Neutrophil (primary cell): ENCODE data around the gene EXOC6.

Experiments
- H3K27ac ChIP-seq: fragments of 200-600 bp; sonication (generic); 2 replicates; pipeline ENCODE4 v1.5.1; 2016; ENCODE audit warnings: mild to moderate bottlenecking, moderate library complexity
- H3K27me3 ChIP-seq: fragments of 200-600 bp; sonication (generic); 2 replicates; pipeline ENCODE4 v1.6.0; 2016; ENCODE audit warnings: mild to moderate bottlenecking
- H3K36me3 ChIP-seq: fragments of 200-600 bp; sonication (generic); 2 replicates; pipeline ENCODE4 v1.5.1; 2017
- H3K4me1 ChIP-seq, 2 experiments: fragments of 200-600 bp in 1 of 2; sonication (generic) in 1 of 2; 1 replicate in 1 of 2; 2 replicates in 1 of 2; pipeline versions ENCODE4 v1.5.1 to v1.6.1; 2013 to 2016; ENCODE audit warnings: low read depth in 1 of 2, low read length in 1 of 2, mild to moderate bottlenecking in 1 of 2, moderate library complexity in 1 of 2; ENCODE audit not compliant: control insufficient read depth in 1 of 2, insufficient read depth in 1 of 2
- H3K4me3 ChIP-seq, 2 experiments: fragments of 200-600 bp in 1 of 2; sonication (generic) in 1 of 2; 1 replicate in 1 of 2; 2 replicates in 1 of 2; pipeline ENCODE4 v1.5.1; 2013 to 2016; ENCODE audit warnings: low read depth in 1 of 2, low read length in 1 of 2, mild to moderate bottlenecking in 1 of 2, moderate library complexity in 1 of 2
- H3K9me3 ChIP-seq: fragments of 200-600 bp; sonication (generic); 2 replicates; pipeline ENCODE4 v1.5.1; 2016
- CTCF ChIP-seq: fragments of 200-600 bp; sonication (generic); IDR thresholded peaks from 2 replicates; pipeline ENCODE4 v1.5.1; 2016; ENCODE audit warnings: antibody characterized with exemption

Gene EXOC6

DNA sequence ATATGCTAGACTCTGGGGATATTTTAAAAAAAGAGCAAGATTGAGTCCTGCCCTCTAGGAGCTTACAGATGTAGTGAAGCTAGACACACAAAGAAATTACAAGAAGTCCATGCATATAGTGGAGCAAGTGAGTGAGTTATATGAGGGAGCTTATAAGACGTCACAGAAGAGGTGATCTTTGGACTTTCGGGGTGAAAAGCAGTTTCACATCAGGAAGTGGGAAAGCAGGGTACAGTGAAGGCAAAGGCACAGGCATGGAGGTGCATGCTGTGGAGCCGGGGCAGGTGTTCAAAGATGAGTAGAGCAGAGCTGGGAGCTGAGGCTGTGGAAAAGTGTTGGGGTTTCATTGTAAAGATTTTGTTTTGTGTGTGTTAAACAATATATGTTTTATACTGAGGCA lies 38.5 kb upstream of the EXOC6 start:
- TF ChIP-seq CTCF: no peak
- Histone ChIP-seq H3K27ac (no peak overlapping the region), H3K36me3 (no peaks in the 10 kb centered on the region), H3K9me3 (no peaks in the 10 kb centered on the region), H3K27me3 (no peaks in the 10 kb centered on the region), H3K4me1 (peaks cover 0 to 3% of the 10 kb centered on the region in 2 experiments), H3K4me3 (no peak overlapping the region)

DNA sequence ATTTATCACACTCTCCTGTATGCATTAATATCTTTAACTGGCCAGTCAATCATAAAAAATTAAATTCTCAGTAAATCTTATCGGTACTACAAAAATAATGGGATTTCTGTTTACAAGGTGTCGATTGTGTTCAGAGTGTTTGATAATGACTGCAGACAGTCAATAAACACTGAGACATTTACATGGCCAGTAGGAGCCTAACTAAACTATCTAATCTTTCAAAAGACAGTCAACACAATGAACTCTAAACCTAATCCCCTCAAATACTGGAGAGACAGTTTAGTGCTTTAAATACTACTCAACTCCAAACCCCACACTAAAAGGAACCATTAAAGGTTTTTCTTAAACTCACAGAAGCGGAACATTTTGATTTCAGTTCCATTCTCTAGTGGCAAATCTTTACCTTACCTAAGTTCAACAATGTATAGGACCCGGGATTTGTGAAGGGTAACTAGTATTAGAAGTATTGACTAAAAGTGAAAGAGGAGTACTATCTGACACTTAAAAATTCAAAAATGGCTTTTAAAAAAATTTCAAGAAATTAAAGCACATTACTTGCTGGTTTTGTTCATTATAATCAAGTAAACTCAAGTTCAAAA lies 37.3 kb upstream of the EXOC6 start:
- peaks cover 0 to 6% of the 10 kb centered on the region in 2 experiments for H3K4me1 ChIP-seq
- no peak for TF ChIP-seq CTCF
- H3K27me3 ChIP-seq: no peaks in the 10 kb centered on the region

GRCh38 chr10:92811986-92812385 lies 36.3 kb upstream of the EXOC6 start:
- TF ChIP-seq CTCF: no peak
- Histone ChIP-seq H3K4me1 (peaks cover 0 to 6% of the 10 kb centered on the region in 2 experiments), H3K9me3 (no peaks in the 10 kb centered on the region), H3K36me3 (no peaks in the 10 kb centered on the region), H3K27ac (no peak overlapping the region), H3K27me3 (no peaks in the 10 kb centered on the region), H3K4me3 (no peak overlapping the region)

More for the DNA sequence above, 37.3 kb upstream of the EXOC6 start:
- Histone ChIP-seq H3K4me3 (no peak overlapping the region), H3K36me3 (no peaks in the 10 kb centered on the region), H3K9me3 (no peaks in the 10 kb centered on the region), H3K27ac (no peak overlapping the region)

GRCh38 chr10:92813979-92814378 lies 34.3 kb upstream of the EXOC6 start:
- no peak overlapping the region for H3K4me3 ChIP-seq
- peaks cover 0 to 6% of the 10 kb centered on the region in 2 experiments for H3K4me1 ChIP-seq
- TF ChIP-seq CTCF: no peak
- H3K27me3 ChIP-seq: no peaks in the 10 kb centered on the region
- H3K27ac ChIP-seq: no peak overlapping the region
- H3K9me3 ChIP-seq: no peaks in the 10 kb centered on the region
- no peaks in the 10 kb centered on the region for H3K36me3 ChIP-seq

GRCh38 chr10:92814790-92815189 lies 33.5 kb upstream of the EXOC6 start:
- H3K9me3 ChIP-seq: no peaks in the 10 kb centered on the region
- H3K27me3 ChIP-seq: no peaks in the 10 kb centered on the region
- no peak for TF ChIP-seq CTCF
- H3K27ac ChIP-seq: no peak overlapping the region
- H3K36me3 ChIP-seq: no peaks in the 10 kb centered on the region
- peaks cover 0 to 6% of the 10 kb centered on the region in 2 experiments for H3K4me1 ChIP-seq
- H3K4me3 ChIP-seq: no peak overlapping the region
